ENCODE results near the gene ADAM12.

DNA sequence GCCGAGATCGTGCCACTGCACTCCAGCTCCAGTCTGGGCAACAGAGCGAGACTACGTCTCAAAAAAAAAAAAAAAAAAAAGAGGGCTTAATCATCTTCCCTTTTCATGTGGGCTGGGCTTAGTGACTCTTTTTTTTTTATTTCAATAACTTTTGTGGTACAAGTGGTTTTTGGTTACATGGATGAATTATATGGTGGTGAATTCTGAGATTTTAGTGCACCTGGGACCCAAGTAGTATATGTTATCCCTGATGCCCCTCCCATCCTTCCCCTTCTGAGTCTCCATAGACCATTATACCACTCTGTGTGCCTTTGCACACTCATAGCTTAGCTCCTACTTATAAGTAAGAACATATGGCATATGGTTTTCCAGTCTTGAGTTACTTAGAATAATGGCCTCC is 4.8 kb upstream of the ADAM12 start:
- no peak for TF ChIP-seq ZNF585B (tag by site-specific recombination; IDR thresholded peaks at IDR 0.05)
- TF ChIP-seq, protein P1, sequence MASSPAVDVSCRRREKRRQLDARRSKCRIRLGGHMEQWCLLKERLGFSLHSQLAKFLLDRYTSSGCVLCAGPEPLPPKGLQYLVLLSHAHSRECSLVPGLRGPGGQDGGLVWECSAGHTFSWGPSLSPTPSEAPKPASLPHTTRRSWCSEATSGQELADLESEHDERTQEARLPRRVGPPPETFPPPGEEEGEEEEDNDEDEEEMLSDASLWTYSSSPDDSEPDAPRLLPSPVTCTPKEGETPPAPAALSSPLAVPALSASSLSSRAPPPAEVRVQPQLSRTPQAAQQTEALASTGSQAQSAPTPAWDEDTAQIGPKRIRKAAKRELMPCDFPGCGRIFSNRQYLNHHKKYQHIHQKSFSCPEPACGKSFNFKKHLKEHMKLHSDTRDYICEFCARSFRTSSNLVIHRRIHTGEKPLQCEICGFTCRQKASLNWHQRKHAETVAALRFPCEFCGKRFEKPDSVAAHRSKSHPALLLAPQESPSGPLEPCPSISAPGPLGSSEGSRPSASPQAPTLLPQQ (tag by site-specific recombination; IDR thresholded peaks at IDR 0.05): no peak
- TF ChIP-seq SETDB1 (IDR thresholded peaks at IDR 0.05; ENCODE audit: insufficient read length, low read length): no peak
- TF ChIP-seq ZNF350 (tag by site-specific recombination; IDR thresholded peaks at IDR 0.05): no peak
- TF ChIP-seq, protein P2, sequence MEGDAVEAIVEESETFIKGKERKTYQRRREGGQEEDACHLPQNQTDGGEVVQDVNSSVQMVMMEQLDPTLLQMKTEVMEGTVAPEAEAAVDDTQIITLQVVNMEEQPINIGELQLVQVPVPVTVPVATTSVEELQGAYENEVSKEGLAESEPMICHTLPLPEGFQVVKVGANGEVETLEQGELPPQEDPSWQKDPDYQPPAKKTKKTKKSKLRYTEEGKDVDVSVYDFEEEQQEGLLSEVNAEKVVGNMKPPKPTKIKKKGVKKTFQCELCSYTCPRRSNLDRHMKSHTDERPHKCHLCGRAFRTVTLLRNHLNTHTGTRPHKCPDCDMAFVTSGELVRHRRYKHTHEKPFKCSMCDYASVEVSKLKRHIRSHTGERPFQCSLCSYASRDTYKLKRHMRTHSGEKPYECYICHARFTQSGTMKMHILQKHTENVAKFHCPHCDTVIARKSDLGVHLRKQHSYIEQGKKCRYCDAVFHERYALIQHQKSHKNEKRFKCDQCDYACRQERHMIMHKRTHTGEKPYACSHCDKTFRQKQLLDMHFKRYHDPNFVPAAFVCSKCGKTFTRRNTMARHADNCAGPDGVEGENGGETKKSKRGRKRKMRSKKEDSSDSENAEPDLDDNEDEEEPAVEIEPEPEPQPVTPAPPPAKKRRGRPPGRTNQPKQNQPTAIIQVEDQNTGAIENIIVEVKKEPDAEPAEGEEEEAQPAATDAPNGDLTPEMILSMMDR (tag by site-specific recombination; IDR thresholded peaks at IDR 0.05): no peak
- TF ChIP-seq ZNF274 (IDR thresholded peaks at IDR 0.05; ENCODE audit: low read length): no peak
- no peak for TF ChIP-seq ZNF274 (tag by site-specific recombination; IDR thresholded peaks at IDR 0.05; ENCODE audit: borderline replicate concordance)
- no peak for TF ChIP-seq ZNF324 (tag by site-specific recombination; IDR thresholded peaks at IDR 0.05)
- no peak for TF ChIP-seq BCL11A (tag by site-specific recombination; IDR thresholded peaks at IDR 0.05; ENCODE audit: low read depth)
